Regular cardiac myocyte (primary cell): ENCODE data around the gene OR6C75. TPM values are rescaled to one million over a fixed set of nuclear protein-coding genes. Genes with fewer than 3 reads are reported as not detected.

ENCODE experiments used
- total RNA-seq: library from RNA; depleted of rRNA; stranded (reverse); fragments of >200 nt; gene quantifications from 2 replicates; pipeline ENCODE4 v1.2.3, GENCODE V29; 2014

Gene OR6C75
- not detected in 2 replicates for total RNA-seq

DNA sequence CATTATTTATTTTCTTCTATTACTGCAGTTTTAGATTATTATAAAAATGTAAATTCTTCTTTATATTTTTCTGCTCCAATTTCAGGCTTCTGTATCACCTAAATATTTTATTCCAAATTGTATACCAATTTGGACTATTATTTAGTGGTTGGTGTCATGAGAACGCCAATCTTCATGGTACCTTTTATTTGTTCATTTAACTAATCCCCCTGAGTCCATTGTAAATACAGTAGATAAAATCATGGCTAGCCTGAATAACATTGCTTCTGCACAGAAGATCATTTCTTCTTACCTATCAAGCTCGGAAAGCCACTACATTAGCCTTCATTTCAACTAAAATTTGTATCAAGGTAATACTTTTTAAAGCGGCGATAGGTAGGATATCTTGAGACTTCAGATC, at the start of gene OR6C75:
OR6C75 (plus strand) TSS at position 301 of the 400 bp plus-strand sequence. CDS start 2,136 bp downstream, outside the sequence.

DNA sequence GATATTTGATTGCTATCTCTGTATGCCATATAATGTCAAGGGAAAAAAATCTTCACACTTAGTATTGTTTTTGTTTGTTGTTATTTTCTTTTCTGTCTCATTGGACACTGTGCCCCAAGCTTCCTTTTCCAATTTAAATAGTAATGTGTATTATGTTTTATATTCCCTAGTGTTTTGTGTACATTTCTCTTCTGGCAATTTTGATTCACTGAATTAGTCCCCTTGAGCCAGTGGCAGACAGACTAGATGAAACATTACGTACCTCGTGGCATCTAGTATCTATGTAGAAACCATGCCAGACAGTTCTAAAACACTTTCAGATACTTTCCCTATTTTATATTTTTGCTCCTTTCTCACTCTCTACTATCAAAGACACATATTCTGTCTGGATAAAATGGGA, 48.7 kb upstream of the OR6C75 start, which contains the start of gene OR6C1:
OR6C1 (plus strand) TSS at position 301 of the 400 bp plus-strand sequence. CDS start 6,257 bp downstream, outside the sequence.

GRCh38 chr12:55330446-55330845, 32.3 kb upstream of the OR6C75 start, which contains the start of gene OR6C3:
Gene OR6C3, plus strand, starts transcription at chr12:55330746. Its CDS starts 955 bp downstream, at chr12:55331701.

GRCh38 chr12:55400229-55400628, 37.5 kb downstream of the OR6C75 start, which contains the start of gene OR6C65:
Gene OR6C65, plus strand, starts transcription at chr12:55400529. Its CDS starts 0 bp downstream, at chr12:55400529.

Other genes starting within 250 kb of the OR6C75 start
- gene OR9K2, start 236.6 kb upstream of the OR6C75 start, total RNA-seq, result not detected in 2 replicates
- gene OR10A7, start 141.9 kb upstream of the OR6C75 start, total RNA-seq, result not detected in 2 replicates
- under 0.01 TPM in 1 of 2 replicates, not detected in the other for gene OR6C74, start 118.4 kb upstream of the OR6C75 start, total RNA-seq
- gene OR6C6, start 66.4 kb upstream of the OR6C75 start, total RNA-seq, result not detected in 2 replicates
- gene OR6C1, start 48.6 kb upstream of the OR6C75 start, total RNA-seq, result not detected in 2 replicates
- not detected in 2 replicates for gene OR6C3, start 32.2 kb upstream of the OR6C75 start, total RNA-seq
- gene OR6C65, start 37.6 kb downstream of the OR6C75 start, total RNA-seq, result not detected in 2 replicates
- gene OR6C76, start 63.3 kb downstream of the OR6C75 start, total RNA-seq, result not detected in 2 replicates
- gene OR6C2, start 81.1 kb downstream of the OR6C75 start, total RNA-seq, result not detected in 2 replicates
- not detected in 2 replicates for gene OR6C70, start 107.2 kb downstream of the OR6C75 start, total RNA-seq
- not detected in 2 replicates for gene OR6C68, start 129.4 kb downstream of the OR6C75 start, total RNA-seq
- not detected in 2 replicates for gene OR6C4, start 186.6 kb downstream of the OR6C75 start, total RNA-seq
- gene OR2AP1, start 209.5 kb downstream of the OR6C75 start, total RNA-seq, result not detected in 2 replicates